GM12892 (cell line): ENCODE measurements around the gene GPR87.

Source experiments
- POLR2A ChIP-seq: IDR thresholded peaks from 2 replicates; pipeline ENCODE4 v1.6.1; 2011; ENCODE audit warnings: low read depth, low read length, control low read depth
- POLR2AphosphoS5 ChIP-seq: IDR thresholded peaks from 2 replicates; pipeline ENCODE4 v1.6.1; 2011; ENCODE audit warnings: low read depth, low read length, control low read depth
- TAF1 ChIP-seq: IDR thresholded peaks from 2 replicates; pipeline ENCODE4 v1.6.1; 2011; ENCODE audit warnings: low read depth, mild to moderate bottlenecking, control low read depth, low read length, borderline replicate concordance

DNA sequence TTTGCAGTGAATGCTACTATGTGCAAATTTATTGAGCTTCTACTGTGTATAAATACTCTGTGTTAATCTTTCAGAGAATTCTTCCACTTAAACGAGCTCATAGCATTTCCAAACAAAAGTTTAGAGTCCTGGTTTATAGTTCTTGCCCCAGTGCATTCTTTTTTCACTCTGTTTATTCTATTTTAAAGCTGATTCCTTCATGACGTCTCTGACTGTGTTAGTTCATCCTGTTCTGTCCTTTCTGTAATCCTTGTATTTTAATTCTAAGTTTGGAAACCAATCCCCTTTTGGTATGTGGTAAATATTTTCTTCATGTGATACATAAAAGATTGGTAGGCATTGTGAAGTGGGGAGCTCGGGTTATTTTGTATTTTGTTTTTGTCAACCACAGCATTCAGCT is 57.0 kb downstream of the GPR87 start:
- TF ChIP-seq TAF1 (no peak), POLR2AphosphoS5 (no peak), POLR2A (no peak)
